HG02973 (cell line): Measurements from ENCODE around the gene TSHZ2.

Source experiments
- ATAC-seq: cut with Tn5 transposase; IDR thresholded peaks from one replicate; pipeline ENCODE4 v1.9.1; 2021; ENCODE audit warnings: moderate library complexity; ENCODE audit not compliant: unreplicated experiment

TSHZ2 gene

GRCh38 chr20:52972190-52972937, at the start of gene TSHZ2:
Gene TSHZ2 (plus strand): TSS chr20:52972358. CDS start chr20:52973294, 936 bp downstream.
- ATAC-seq, result no peak

GRCh38 chr20:52922436-52922835, 49.7 kb upstream of the TSHZ2 start:
- no peak for ATAC-seq

GRCh38 chr20:52923123-52923937, 48.8 kb upstream of the TSHZ2 start:
- no peak for ATAC-seq

- ATAC-seq, result no peak
Observed at GRCh38 chr20:52924411-52925271, 47.5 kb upstream of the TSHZ2 start.

- ATAC-seq, result no peak
Observed at GRCh38 chr20:52926505-52926904, 45.7 kb upstream of the TSHZ2 start.

- no peak for ATAC-seq
Observed at GRCh38 chr20:52933867-52934266, 38.3 kb upstream of the TSHZ2 start.

- no peak for ATAC-seq
Observed at GRCh38 chr20:52936351-52937340, 35.5 kb upstream of the TSHZ2 start.

- no peak for ATAC-seq
Observed at GRCh38 chr20:52937591-52938100, 34.5 kb upstream of the TSHZ2 start.

- no peak for ATAC-seq
Observed at GRCh38 chr20:52939141-52939540, 33.0 kb upstream of the TSHZ2 start.

GRCh38 chr20:52941808-52942207, 30.4 kb upstream of the TSHZ2 start:
- no peak for ATAC-seq

- ATAC-seq, result no peak
Observed at GRCh38 chr20:52943185-52943841, 28.8 kb upstream of the TSHZ2 start.

- no peak for ATAC-seq
Observed at GRCh38 chr20:52945268-52945667, 26.9 kb upstream of the TSHZ2 start.

- ATAC-seq, result no peak
Observed at GRCh38 chr20:52945862-52946522, 26.2 kb upstream of the TSHZ2 start.

- ATAC-seq, result no peak
Observed at GRCh38 chr20:52948491-52948890, 23.7 kb upstream of the TSHZ2 start.

GRCh38 chr20:52953020-52953419, 19.1 kb upstream of the TSHZ2 start:
- ATAC-seq, result no peak

GRCh38 chr20:52954849-52955248, 17.3 kb upstream of the TSHZ2 start:
- no peak for ATAC-seq

GRCh38 chr20:52958211-52958610, 13.9 kb upstream of the TSHZ2 start:
- ATAC-seq, result no peak

- no peak for ATAC-seq
Observed at GRCh38 chr20:52959125-52959524, 13.0 kb upstream of the TSHZ2 start.

GRCh38 chr20:52962183-52962582, 10.0 kb upstream of the TSHZ2 start:
- ATAC-seq, result no peak
